Ishikawa (cell line): ENCODE data around the gene C1QL3.

Experiments used
- CEBPB ChIP-seq: IDR thresholded peaks from 2 replicates; pipeline ENCODE4 v1.6.1; 2012
- CREB1 ChIP-seq: IDR thresholded peaks from 2 replicates; pipeline ENCODE4 v1.6.1; 2012; ENCODE audit warnings: low read depth
- EGR1 ChIP-seq: IDR thresholded peaks from 2 replicates; pipeline ENCODE4 v1.6.1; 2012
- EP300 ChIP-seq: IDR thresholded peaks from 2 replicates; pipeline ENCODE4 v1.6.1; 2012; ENCODE audit warnings: borderline replicate concordance
- FOXM1 ChIP-seq: IDR thresholded peaks from 2 replicates; pipeline ENCODE4 v1.6.1; 2012; ENCODE audit warnings: low read depth, borderline replicate concordance
- NFIC ChIP-seq: IDR thresholded peaks from 2 replicates; pipeline ENCODE4 v1.6.1; 2012
- RAD21 ChIP-seq: IDR thresholded peaks from 2 replicates; pipeline ENCODE4 v1.6.1; 2012; ENCODE audit warnings: low read depth
- TAF1 ChIP-seq: IDR thresholded peaks from 2 replicates; pipeline ENCODE4 v1.6.1; 2012; ENCODE audit warnings: low read depth, mild to moderate bottlenecking
- TCF12 ChIP-seq: IDR thresholded peaks from 2 replicates; pipeline ENCODE4 v1.6.1; 2012; ENCODE audit warnings: low read depth
- TEAD4 ChIP-seq: IDR thresholded peaks from 2 replicates; pipeline ENCODE4 v1.6.1; 2012
- USF1 ChIP-seq: IDR thresholded peaks from 2 replicates; pipeline ENCODE4 v1.6.1; 2012
- YY1 ChIP-seq: IDR thresholded peaks from 2 replicates; pipeline ENCODE4 v1.6.1; 2012; ENCODE audit warnings: low read depth
- ZBTB7A ChIP-seq: IDR thresholded peaks from 2 replicates; pipeline ENCODE4 v1.6.1; 2012; ENCODE audit warnings: low read depth
- TF ChIP-seq, protein P1 (sequence below): IDR thresholded peaks from 2 replicates; pipeline ENCODE4 v1.6.1; 2012
- TF ChIP-seq, protein P2 (sequence below): IDR thresholded peaks from 2 replicates; pipeline ENCODE4 v1.6.1; 2012; ENCODE audit warnings: low read depth, mild to moderate bottlenecking

Gene C1QL3

DNA sequence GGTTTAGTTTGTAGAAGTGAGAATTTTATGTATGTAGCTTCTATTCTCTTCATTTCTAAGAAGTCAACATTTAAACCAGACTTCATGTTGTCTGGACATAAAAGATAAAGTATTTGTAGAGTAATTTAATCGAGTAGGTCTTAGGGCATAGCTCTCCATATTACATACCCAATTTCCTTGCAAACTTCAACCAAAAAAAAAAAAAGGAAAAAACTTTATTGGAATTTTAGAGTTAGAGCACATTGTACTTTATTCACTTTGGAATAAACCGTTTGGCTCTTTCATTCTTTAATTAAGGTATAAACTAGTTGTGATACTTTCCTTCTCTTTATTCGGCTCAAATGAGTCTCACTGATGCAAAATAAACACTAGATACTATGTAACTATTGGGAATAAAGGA is 48.9 kb downstream of the C1QL3 start:
- TF ChIP-seq EGR1 (no peak), USF1 (no peak), CREB1 (no peak), TEAD4 (no peak), EP300 (no peak), YY1 (no peak), RAD21 (no peak)
- TF ChIP-seq, protein P1, sequence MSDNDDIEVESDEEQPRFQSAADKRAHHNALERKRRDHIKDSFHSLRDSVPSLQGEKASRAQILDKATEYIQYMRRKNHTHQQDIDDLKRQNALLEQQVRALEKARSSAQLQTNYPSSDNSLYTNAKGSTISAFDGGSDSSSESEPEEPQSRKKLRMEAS: no peak

- TF ChIP-seq USF1 (no peak), CEBPB (no peak), YY1 (no peak), RAD21 (no peak), ZBTB7A (no peak), EGR1 (no peak), FOXM1 (no peak), TCF12 (no peak), TAF1 (no peak)
- TF ChIP-seq, protein P1: no peak
- TF ChIP-seq, protein P2, sequence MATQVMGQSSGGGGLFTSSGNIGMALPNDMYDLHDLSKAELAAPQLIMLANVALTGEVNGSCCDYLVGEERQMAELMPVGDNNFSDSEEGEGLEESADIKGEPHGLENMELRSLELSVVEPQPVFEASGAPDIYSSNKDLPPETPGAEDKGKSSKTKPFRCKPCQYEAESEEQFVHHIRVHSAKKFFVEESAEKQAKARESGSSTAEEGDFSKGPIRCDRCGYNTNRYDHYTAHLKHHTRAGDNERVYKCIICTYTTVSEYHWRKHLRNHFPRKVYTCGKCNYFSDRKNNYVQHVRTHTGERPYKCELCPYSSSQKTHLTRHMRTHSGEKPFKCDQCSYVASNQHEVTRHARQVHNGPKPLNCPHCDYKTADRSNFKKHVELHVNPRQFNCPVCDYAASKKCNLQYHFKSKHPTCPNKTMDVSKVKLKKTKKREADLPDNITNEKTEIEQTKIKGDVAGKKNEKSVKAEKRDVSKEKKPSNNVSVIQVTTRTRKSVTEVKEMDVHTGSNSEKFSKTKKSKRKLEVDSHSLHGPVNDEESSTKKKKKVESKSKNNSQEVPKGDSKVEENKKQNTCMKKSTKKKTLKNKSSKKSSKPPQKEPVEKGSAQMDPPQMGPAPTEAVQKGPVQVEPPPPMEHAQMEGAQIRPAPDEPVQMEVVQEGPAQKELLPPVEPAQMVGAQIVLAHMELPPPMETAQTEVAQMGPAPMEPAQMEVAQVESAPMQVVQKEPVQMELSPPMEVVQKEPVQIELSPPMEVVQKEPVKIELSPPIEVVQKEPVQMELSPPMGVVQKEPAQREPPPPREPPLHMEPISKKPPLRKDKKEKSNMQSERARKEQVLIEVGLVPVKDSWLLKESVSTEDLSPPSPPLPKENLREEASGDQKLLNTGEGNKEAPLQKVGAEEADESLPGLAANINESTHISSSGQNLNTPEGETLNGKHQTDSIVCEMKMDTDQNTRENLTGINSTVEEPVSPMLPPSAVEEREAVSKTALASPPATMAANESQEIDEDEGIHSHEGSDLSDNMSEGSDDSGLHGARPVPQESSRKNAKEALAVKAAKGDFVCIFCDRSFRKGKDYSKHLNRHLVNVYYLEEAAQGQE: no peak
These were observed 50.9 kb downstream of the C1QL3 start for GRCh38 chr10:16470747-16471146.

DNA sequence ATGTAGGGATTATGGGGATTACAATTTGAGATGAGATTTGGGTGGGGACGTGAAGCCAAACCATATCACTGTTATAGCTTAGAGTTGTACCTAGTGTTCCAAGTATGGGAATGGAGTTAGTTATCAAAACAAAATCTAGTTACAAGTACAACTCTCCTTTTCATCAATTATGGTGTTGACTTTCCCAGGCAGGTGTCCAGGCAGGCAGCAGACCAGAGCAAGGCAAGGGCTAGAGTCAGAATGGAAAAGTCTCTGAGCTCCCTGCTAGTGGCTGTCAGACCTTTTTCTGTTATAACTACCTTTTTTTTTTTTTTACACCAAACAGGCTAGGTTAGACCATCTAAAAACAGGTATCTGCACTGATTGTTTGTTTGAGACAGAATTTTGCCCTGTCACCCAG is 55.7 kb downstream of the C1QL3 start:
- TF ChIP-seq ZBTB7A (no peak), YY1 (no peak), RAD21 (no peak), USF1 (no peak), FOXM1 (no peak), EP300 (no peak), TEAD4 (no peak), CREB1 (no peak), NFIC (no peak), TCF12 (no peak), TAF1 (no peak), CEBPB (no peak), EGR1 (no peak)
- TF ChIP-seq, protein P2: no peak
- TF ChIP-seq, protein P1: no peak
